ENCODE measurements around the gene CCDC190. TPM values are rescaled to one million over a fixed set of nuclear protein-coding genes. Genes with fewer than 3 reads are reported as not detected.

Gene CCDC190
- total and polyA plus RNA-seq, 2 experiments from 2014 or later: not detected

GRCh38 chr1:162899422-162900146, 38.6 kb upstream of the CCDC190 start:
- TF ChIP-seq EZH2phosphoT487 (IDR thresholded peaks at IDR 0.05; ENCODE audit: low read depth, severe bottlenecking, unreplicated experiment) (no peak), EZH2 (IDR thresholded peaks at IDR 0.05; ENCODE audit: borderline replicate concordance) (no peak), CTCF (IDR thresholded peaks at IDR 0.05; ENCODE audit: poor library complexity) (no peak)
- Histone ChIP-seq H3K79me2 (no peaks in the 10 kb centered on the region), H3K9me3 (ENCODE audit: low read depth) (no peaks in the 10 kb centered on the region), H3K4me2 (no peak overlapping the region), H3K27me3 (no peaks in the 10 kb centered on the region), H3K27ac (no peak overlapping the region), H4K20me1 (ENCODE audit: insufficient read depth, poor library complexity, severe bottlenecking) (no peaks in the 10 kb centered on the region), H2AFZ (no peak overlapping the region), H3K4me1 (ENCODE audit: insufficient read depth) (peaks cover 3% of the 10 kb centered on the region), H3K9me2 (replicated peaks; ENCODE audit: insufficient read depth) (no peaks in the 10 kb centered on the region), H3K36me3 (replicated peaks; ENCODE audit: insufficient read depth, low read depth) (no peaks in the 10 kb centered on the region), H3K4me3 (no peak overlapping the region)
- 83% methylated on average over 5 of the region's 5 CpGs for WGBS (ENCODE audit: low lambda C conversion rate, missing lambda C conversion rate)
- no peak for DNase-seq (ENCODE audit: low spot score)

- Histone ChIP-seq H2AFZ (no peak overlapping the region), H3K9me3 (ENCODE audit: low read depth) (no peaks in the 10 kb centered on the region), H3K27me3 (no peaks in the 10 kb centered on the region), H4K20me1 (ENCODE audit: insufficient read depth, poor library complexity, severe bottlenecking) (no peaks in the 10 kb centered on the region), H3K4me2 (no peak overlapping the region), H3K4me1 (ENCODE audit: insufficient read depth) (peaks cover 9% of the 10 kb centered on the region), H3K79me2 (no peaks in the 10 kb centered on the region), H3K4me3 (no peak overlapping the region), H3K9me2 (replicated peaks; ENCODE audit: insufficient read depth) (no peaks in the 10 kb centered on the region), H3K27ac (no peak overlapping the region), H3K36me3 (replicated peaks; ENCODE audit: insufficient read depth, low read depth) (no peaks in the 10 kb centered on the region)
- DNase-seq (ENCODE audit: low spot score): no peak
- no peak for TF ChIP-seq EZH2phosphoT487 (IDR thresholded peaks at IDR 0.05; ENCODE audit: low read depth, severe bottlenecking, unreplicated experiment)
Measured at GRCh38 chr1:162893612-162893908, 32.6 kb upstream of the CCDC190 start.

GRCh38 chr1:162892906-162893611, 32.1 kb upstream of the CCDC190 start:
- no peaks in the 10 kb centered on the region for H3K79me2 ChIP-seq
- TF ChIP-seq EZH2phosphoT487 (IDR thresholded peaks at IDR 0.05; ENCODE audit: low read depth, severe bottlenecking, unreplicated experiment): no peak
- no peak for TF ChIP-seq EZH2 (IDR thresholded peaks at IDR 0.05; ENCODE audit: borderline replicate concordance)
- no peak for TF ChIP-seq CTCF (IDR thresholded peaks at IDR 0.05; ENCODE audit: poor library complexity)
- no peaks in the 10 kb centered on the region for H3K36me3 ChIP-seq (replicated peaks; ENCODE audit: insufficient read depth, low read depth)
- no peak overlapping the region for H3K27ac ChIP-seq
- H3K9me3 ChIP-seq (ENCODE audit: low read depth): no peaks in the 10 kb centered on the region
- H3K4me3 ChIP-seq: no peak overlapping the region
- no peak overlapping the region for H2AFZ ChIP-seq
- peaks cover 9% of the 10 kb centered on the region for H3K4me1 ChIP-seq (ENCODE audit: insufficient read depth)
- H4K20me1 ChIP-seq (ENCODE audit: insufficient read depth, poor library complexity, severe bottlenecking): no peaks in the 10 kb centered on the region
- 33% methylated on average over 5 of the region's 5 CpGs for WGBS (ENCODE audit: low lambda C conversion rate, missing lambda C conversion rate)
- no peaks in the 10 kb centered on the region for H3K9me2 ChIP-seq (replicated peaks; ENCODE audit: insufficient read depth)
- no peaks in the 10 kb centered on the region for H3K27me3 ChIP-seq
- H3K4me2 ChIP-seq: no peak overlapping the region
- peak; percentile 40 for DNase-seq (ENCODE audit: low spot score)

GRCh38 chr1:162889989-162890388, 29.0 kb upstream of the CCDC190 start:
- Histone ChIP-seq H3K4me1 (ENCODE audit: insufficient read depth) (peaks cover 9% of the 10 kb centered on the region), H3K27ac (no peak overlapping the region), H3K4me3 (no peak overlapping the region), H3K4me2 (no peak overlapping the region), H3K9me3 (ENCODE audit: low read depth) (no peaks in the 10 kb centered on the region), H3K36me3 (replicated peaks; ENCODE audit: insufficient read depth, low read depth) (no peaks in the 10 kb centered on the region), H4K20me1 (ENCODE audit: insufficient read depth, poor library complexity, severe bottlenecking) (no peaks in the 10 kb centered on the region), H3K79me2 (no peaks in the 10 kb centered on the region), H3K27me3 (no peaks in the 10 kb centered on the region), H2AFZ (no peak overlapping the region), H3K9me2 (replicated peaks; ENCODE audit: insufficient read depth) (no peaks in the 10 kb centered on the region)
- 20% methylated on average over 2 of the region's 2 CpGs for WGBS (ENCODE audit: low lambda C conversion rate, missing lambda C conversion rate)
- TF ChIP-seq CTCF (IDR thresholded peaks at IDR 0.05; ENCODE audit: poor library complexity) (no peak), EZH2 (IDR thresholded peaks at IDR 0.05; ENCODE audit: borderline replicate concordance) (no peak), EZH2phosphoT487 (IDR thresholded peaks at IDR 0.05; ENCODE audit: low read depth, severe bottlenecking, unreplicated experiment) (no peak)
- no peak for DNase-seq (ENCODE audit: low spot score)
